Hindlimb muscle (tissue), 1 donor: ENCODE measurements around the gene GPR137. TPM values are rescaled to one million over a fixed set of nuclear protein-coding genes. Genes with fewer than 3 reads are reported as not detected.

Experiments
- DNase-seq: peaks from one replicate; pipeline ENCODE4 v3.0.0-alpha.2; 2013
- polyA plus RNA-seq: library from polyadenylated mRNA; unstranded; fragments of 120-200 nt; gene quantifications from one replicate; pipeline ENCODE4 v1.2.1, GENCODE V29; 2013; ENCODE audit not compliant: insufficient read length

Gene GPR137
- polyA plus RNA-seq, 1 donor: 23.1 TPM

DNA sequence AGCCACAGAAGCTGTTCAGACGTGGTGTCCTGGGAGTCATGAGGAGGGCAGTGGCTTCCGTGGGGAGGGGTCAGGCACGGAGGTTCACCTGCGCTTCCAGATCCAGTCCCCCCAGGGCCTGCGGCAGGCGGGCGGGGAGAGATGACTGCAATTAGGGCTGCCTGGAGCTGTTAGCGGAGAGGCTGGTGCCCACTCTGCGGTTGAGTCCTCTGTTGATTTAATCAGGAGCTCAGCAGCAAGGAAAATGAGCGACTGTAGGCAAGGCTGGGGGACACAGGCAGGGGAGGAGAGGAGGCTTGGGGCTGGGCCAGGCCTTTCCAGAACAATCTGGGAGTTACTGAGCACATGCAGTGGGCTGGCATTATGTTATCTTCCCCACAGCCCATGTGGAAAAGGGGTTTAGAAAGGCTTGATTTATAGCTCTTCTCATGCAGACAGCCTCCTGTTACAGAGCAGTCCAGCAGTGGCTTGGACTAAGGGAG, 21.2 kb upstream of the GPR137 start:
- no peak for DNase-seq

DNA sequence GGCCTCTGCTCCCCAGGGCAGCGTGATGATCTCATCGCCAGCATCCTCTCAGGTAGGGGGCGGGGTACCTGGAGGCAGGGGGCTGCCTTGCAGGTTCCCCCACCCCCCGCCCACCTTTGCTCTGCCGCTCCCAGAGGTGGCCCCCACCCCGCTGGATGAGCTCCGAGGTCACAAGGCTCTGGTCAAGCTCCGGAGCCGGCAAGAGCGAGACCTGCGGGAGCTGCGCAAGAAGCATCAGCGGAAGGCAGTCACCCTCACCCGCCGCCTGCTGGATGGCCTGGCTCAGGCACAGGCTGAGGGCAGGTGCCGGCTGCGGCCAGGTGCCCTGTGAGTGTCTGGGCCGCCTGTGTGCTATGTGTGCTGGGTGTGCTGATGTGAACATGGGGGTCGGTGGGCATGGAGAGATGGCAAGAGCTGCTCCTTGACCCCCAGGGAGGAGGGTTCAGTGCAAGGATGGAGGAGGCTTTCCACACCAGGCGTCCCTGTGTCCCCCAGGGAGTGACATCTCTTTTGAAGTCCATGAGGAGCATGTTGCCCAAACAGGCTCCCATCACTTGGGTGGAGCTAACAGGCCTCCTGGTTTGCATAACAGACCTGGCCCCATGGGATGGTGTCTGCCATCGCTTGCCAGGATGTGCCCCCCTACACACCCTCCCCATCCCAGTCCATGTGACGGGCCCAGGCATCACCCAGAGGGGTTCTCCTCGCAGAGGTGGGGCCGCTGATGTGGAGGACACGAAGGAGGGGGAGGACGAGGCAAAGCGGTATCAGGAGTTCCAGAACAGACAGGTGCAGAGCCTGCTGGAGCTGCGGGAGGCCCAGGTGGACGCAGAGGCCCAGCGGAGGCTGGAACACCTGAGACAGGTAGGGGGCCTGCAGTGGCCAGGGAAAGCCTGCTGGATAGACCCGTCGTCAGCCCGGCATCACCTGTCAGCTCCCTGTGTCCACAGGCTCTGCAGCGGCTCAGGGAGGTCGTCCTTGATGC, 20.2 kb upstream of the GPR137 start:
- no peak for DNase-seq

DNA sequence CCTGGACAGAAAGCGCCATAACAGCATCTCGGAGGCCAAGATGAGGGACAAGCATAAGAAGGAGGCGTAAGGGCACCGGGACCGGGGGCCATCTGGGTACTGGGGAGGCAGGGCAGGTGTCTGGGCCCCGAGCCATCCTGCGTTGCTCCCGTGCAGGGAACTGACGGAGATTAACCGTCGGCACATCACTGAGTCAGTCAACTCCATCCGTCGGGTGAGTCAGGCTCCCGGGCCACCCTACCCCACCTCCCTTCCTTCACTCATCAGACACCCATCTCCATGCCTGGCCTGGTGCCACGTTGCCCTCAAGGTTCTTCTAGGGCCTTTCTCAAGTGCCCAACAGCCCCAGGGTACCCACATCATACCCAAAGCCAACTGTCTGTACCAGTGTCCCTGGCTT, 19.3 kb upstream of the GPR137 start:
- no peak for DNase-seq

DNA sequence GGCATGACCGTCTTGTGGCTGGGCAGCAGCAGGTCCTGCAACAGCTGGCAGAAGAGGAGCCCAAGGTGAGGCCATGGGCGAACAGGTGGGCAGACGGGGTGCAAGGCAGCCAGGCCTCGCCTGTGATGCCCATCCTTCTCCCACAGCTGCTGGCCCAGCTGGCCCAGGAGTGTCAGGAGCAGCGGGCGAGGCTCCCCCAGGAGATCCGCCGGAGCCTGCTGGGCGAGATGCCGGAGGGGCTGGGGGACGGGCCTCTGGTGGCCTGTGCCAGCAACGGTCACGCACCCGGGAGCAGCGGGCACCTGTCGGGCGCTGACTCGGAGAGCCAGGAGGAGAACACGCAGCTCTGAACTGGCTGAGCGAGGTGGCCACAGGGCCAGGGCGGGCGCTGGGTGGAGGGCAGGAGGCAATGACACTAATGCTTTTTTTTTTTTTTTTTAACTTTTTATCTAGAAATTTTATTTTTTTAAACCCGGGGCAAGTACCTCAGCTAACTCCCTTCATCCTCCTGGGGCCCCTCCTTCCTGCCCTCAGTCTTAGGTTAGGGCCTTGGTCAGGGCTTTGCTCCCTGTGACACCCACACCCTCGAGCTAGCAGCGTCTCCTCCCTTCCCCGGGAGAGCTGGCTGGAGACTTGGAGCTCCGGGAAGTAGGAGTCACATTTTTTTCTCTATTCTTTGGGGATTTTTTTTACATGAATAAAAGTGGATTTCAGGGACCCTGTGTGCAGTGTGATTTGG, 18.3 kb upstream of the GPR137 start:
- DNase-seq: no peak

DNA sequence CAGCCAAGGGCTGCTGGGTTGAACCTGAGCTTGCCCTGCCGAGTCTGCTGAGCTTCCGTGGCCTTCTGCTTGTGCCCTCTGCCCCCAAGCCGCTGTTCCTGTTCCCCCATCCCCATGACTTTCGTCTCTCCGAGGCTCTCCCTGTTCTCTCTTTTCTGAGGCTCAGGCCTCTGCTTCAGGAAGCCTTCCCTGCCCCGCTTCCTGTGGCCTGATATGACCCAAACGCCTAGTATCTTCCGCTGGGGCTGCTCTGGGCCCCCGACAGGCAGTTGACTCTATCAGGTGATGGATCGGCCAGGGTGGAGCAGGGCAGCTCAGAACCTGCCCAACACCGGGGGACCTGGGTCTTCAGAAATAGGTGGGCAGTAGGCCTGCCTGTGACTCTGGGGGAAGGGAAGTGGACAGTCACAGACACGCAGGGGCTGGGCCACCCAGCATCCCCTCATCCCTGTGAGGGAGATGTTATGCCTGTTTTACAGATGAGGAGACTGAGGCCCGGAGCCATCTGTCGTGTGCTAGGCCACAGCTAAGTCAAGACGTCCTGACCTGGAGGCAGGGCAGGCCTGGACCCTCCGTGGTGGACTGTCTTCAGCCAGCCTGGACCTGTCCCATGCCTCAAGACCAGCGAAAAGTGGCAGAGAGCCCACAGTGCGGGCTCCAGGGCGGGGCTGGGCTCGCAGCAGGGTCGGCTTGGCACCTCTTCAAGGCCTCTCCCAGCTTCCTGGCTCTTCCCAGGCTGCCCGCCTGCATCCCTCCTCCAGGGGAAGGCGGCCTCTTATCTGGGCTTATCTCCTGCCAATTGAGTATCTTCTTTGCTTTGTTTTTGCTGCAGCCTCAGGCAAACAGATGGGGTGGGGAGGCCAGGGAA, 17.4 kb upstream of the GPR137 start:
- no peak for DNase-seq

DNA sequence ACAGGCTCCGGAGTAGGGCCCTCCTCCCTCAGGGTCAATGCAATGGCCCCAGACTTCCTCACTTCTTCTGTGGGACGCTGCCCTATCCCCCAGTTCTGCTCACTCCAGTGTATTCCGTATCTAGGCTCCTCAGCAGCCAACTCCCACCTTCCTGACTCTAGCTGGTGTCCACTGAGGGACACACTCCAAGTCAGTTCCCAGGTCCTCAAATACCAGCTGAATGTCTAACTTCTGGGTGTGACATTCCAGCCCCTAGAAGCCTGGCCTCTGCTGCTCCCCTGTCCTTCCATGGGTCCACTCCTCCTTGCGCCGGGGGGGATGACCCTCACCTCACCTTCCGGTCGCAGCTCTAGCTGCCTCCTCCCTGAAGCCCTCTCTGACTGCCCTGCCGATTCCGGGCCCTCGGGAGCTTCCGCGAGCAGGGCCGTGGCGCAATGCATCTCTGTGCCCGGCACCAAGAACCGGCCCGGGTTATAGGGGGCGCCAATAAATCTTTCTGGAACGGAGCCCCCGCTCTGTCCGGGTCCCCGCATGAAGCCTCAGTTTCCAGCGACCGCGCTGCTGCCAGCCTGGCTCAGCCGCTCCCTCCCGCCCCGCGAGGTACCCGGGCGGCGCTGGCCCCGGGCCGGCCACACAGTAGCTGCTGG, 16.6 kb upstream of the GPR137 start:
- DNase-seq: no peak

DNA sequence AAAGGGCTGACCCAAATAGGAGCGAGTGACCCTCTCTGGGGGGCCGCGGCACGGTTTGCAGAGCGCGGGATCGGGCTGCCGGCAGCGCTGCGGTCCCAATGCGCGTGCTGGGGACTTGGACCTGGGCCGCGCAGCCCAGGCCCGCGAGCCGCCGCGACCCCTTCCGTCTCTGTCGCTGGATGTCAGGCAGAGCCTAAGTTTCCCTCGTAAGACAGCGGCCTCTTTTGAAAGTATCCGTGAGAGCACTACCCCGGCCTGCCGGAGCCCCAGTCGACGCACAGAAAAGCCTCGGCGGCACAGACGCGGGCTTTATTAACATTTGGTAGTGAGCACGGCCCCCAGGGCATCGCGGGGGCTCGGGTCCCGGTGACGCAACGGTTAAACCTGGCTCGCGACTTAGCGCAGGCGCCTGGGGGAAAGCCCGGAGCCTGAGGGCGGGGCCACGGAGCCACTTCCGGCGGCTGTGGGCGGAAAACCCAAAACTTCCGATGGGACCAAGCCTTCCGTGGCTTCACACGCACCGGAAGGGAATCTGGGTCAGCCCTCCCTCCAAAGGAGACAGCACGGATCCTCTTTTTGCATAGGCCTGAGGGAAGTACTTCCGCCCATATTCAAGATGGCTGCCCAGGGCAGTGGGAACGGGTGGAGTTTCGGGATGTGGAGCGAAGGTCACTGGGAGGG, 16.0 kb upstream of the GPR137 start:
- DNase-seq: peak; percentile 99

DNA sequence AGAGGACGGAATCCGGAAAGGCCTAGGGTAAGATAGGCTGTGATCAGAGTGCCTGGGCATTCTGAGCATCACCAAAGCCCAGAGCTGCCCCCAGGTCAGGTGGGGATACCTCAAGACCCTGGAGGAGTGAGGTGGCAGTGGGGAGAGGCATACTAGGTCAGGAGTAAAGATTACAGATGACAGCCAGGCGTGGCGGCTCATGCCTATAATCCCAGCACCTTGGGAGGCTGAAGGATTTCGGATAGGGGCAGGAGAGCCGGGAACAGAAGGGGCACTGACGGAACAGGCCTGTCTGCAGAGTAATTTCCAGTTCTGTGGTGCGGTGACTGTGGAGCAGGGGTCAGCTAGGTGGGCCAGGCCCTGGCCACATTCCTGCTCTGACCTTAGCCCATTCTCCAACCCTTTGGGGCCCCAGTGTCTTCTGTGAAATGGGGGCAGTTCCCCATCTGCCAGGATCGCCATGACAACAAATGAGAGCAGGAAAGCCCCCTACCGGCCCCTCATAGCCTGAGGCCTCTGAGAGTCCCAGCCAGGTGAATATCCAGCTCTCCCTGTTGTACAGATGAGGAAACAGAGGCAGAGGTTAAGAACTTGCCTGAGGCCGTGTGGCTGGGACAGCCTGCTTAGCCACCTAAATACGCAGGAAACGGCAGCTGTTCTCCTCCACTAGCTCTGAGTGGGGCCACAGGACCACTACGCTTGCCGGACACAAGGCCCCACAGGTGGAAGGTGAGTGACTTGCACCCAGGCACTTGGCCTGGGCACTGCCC, 10.4 kb upstream of the GPR137 start:
- no peak for DNase-seq

DNA sequence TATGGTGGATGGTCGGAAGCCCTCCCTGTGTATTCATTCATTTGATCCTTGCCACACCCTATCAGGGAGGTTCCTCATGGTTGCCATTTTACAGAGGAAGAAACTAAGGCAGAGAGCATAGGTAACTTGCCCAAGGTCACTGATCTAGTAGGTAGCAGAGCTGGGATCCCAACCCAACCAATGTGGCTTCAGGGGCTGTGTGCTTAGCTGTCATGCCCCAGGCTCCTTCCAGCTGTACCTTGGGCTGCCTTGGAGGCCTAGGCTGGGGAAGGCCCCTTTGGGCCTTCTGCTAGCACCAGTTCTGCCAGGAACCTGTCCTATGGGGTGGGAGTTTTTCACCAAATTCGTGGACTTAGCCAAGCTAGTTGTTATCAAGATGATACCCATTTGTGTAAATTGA, 9.8 kb upstream of the GPR137 start:
- no peak for DNase-seq

DNA sequence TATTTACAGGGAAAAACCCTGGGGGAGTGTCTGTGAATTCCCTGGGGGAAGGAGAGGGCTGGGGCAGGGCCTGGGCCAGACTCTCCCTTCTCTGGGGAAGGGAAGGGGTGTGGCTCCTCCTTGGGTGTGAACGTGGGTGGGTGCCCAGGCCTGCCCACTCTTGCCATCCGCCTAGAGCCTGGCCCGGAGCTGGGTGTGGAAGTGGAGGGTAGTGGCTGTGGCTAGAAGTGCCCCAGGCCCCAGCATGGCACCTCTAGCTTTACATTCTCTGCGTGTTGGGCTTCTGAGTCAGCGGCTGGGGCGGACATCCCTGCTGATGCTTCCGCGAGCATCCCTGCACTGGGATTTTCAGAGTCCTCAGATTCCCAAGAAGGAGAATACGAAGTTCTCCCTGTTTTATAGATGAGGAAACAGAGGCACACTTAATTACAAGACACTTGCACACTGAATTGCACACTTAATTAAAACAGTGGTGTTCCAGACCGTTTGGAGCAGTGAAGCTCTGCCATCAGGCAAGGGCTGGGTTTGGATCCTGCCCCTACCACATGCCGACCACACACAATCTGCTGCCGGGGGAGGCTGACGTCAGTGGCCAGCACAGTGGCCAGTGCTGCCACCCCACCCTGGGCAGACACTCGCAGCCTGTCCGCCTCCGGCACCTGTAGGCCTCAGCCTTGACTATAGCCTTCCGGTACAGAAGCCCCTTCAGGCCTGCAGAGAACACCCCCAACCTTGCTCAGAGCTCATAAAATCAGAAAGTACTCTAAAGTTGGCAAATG, 8.8 kb upstream of the GPR137 start:
- DNase-seq: no peak

DNA sequence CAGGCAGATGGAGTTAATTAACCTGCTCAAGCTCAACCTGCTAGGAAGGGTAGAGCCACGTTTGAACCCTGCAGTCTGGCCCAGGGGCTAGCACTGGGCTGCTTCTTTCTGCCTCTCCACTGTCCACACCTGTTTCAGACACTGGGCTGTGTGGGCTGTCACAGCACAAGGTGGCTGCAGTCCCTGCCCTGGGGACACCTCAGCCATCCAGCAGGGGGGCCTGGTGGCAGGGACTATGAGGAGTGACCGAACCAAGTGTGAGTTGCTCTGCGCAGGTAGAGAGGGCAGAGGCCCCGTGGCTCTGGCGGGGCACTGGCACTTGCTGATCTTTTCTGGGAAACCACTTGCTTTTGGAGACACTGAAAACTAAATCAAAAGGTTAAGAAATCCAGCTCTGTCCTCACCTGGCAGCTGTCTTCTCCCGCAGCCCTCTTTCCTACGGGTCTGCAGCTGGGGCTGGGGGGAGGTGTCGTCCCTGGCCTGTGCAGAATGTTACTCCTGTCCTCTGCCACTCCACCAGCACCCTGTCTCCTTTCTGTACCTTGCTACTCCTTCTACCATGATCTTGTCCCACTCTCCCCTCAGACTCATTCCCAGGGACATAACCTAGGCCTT, 7.0 kb upstream of the GPR137 start:
- no peak for DNase-seq

DNA sequence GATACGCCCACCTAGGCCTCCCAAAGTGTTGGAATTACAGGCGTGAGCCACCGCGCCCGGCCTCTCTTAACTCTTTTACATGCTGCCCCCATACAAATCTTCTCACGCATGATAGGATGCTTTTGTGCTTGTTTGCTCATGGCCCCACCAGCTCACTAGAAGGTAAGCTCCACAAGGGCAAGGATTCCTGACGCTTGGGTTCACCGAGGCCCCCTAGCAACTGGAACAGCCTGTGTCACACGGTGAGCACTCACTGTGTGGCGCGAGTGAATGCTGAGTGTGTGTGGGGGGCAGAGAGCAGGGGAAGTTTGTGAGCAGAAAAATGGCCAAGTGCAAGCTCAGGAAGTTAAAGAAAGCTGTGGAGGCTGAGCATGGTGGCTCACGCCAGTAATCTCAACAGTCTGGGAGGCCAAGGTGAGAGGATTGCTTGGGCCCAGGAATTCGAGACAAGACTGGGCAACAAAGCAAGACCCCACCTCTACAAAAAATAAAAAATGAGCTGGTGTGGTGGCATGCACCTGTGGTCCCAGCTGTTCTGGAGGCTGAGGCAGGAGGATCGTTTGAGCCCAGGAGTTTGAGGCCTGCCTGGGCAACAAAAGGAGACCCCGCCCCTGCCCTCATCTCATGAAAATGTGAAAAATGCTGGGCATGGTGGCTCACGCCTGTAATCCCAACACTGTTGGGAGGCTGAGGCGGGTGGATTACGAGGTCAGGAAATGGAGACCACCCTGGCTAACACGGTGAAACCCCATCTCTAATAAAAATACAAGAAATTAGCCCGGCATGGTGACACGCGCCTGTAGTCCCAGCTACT, 3.5 kb upstream of the GPR137 start:
- DNase-seq: no peak

DNA sequence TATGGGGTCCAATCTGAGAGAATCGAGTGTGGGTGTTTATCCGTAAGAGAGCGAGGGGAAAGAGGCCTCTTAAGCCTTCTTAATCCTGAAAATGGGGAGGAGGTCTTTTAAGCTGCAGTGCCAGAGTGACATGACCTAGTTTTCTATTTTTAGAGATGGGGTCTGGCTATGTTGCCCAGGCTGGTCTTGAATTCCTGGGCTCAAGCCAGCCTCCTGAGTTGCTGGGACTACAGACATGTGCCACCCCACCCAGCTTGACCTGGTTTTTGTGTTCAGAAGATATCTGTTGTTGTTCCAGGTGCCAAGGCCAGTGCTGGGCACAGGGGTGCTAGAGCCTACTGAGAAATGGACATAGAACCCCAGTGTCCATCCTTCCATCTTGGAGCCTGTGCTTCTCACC, 2.6 kb upstream of the GPR137 start:
- no peak for DNase-seq

DNA sequence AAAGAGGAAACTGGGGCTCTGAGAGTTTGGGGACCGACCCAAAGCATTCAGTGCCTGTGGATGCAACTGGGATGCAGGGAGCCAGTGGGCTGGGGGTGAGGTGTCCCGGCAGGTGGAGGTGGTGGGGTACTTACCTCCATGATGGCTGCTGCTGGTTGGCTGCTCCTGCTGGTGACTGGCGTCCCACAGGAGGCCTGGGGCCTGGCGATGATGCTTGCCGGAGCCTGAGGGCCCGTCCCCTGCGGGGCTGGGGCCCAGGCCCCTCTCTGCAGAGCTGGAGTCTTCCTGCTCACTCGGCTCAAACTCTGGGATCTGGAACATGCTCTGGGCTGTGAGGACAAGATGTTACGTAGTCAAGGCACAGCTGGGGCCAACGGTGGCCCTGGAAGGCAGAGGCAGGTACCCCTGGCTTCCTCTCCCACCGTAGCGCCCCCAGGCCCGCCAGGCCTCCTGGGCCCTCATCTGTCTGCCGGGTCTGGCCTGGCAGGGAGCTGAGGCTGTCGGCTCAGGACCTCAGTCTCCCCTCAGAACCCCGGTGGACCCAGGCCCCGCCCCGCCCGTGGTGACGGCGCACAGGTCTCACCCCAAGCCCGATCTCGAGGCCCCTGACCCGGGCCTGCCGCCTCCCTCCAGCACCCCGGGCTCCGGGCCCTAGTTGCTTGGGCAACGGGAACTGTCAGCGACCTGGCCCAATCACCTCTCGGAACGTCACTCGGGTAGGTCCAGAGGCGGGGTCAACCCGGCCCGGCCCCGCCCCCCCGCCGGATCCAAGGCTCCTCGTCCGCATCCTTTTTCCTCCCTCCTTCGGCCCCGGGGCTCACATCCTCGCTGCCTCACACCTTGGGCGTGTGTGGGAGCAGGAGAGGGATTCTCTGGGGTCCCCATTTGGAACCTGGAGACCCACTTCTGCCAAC, 1.3 kb upstream of the GPR137 start, which contains the start of gene BAD:
TSS of gene BAD (minus strand) at position 618 of the 914 bp plus-strand sequence. CDS start at position 321, 297 bp downstream.
- DNase-seq: peak; percentile 95

DNA sequence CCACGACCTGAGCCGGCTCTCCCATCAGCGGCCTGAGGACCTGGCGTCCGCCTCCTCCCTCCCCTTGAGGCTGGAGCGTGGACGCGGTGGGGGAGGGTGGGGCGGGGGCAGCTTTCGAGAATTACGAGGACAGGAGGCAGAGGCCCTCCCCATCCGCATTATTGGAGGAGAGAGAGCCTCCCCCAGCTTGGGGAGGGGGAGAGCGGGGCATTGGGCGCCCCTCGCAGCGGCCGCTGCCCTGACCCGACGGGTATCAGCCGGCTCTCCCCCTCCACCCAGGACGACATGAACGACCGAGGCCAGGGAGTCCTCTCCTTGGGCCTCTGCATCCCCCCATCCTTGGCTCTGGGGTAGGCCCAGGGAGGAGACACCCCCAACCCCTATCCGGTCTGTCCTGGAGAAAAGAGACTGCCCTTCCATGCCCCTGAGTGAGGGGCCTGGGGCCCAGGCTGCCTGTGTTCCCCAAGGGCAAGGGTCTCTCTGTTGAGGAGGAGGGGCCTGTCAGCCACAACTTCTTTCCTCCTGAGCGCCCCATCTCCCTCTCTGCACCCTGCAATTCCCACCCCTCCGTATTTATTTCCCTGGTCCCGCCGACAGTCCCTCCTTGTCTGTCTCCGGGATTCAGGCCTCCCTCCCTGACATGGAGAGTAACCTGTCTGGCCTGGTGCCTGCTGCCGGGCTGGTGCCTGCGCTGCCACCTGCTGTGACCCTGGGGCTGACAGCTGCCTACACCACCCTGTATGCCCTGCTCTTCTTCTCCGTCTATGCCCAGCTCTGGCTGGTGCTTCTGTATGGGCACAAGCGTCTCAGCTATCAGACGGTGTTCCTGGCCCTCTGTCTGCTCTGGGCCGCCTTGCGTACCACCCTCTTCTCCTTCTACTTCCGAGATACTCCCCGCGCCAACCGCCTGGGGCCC, 495 bp downstream of the GPR137 start:
- no peak for DNase-seq

DNA sequence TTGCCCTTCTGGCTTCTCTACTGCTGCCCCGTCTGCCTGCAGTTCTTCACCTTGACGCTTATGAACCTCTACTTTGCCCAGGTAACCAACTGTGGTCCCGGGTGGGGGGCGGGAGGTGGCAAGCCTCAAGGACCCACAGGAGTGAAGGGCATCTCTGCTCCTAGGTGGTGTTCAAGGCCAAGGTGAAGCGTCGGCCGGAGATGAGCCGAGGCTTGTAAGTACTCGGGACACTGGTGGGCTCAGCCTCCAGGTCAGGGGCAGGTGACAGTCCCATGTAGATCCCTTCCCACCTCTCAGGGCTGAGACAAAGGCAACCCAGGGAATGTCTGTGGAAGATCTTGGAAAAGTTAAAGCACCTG, 1.1 kb downstream of the GPR137 start:
- no peak for DNase-seq
